ENCODE data around the gene SVIL.
"Not testable (repeated sequence)": the region's sequence is repeated elsewhere in the genome, so short reads cannot be mapped to it uniquely, and the experiment has no call there.

SVIL gene

DNA sequence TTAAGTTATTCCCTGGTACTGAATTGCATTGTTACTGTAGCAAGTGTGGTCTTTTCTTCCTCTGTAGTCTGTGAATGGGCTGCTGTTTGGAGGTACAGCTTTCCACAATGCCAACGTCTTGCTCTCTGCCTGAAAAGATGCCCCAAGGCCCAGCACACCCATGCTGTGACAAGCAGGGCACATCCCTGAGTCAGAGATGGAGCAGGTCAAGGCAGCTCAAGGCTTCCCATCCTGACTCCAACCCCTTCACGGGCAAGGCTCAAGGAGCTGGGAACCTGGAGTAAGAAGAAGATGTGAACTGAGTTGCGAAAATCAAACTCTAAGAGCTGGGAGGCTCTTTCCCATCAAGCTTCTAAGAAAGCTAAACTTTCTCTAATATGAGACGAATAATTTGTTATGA lies 27.2 kb downstream of the SVIL start:
- H3K27ac ChIP-seq, result peak overlapping the region; percentile 55
- DNase-seq (ENCODE audit: low spot score), result no peak
- ChIA-PET POLR2A (ENCODE audit: low non-redundant PET) (no interaction called here), CTCF (interaction anchor here (1.0 kb wide), 1 partner anchor 9 kb away, joined by 3 read pairs; no protein-coding TSS in a partner anchor)
- TF ChIP-seq, protein P1, sequence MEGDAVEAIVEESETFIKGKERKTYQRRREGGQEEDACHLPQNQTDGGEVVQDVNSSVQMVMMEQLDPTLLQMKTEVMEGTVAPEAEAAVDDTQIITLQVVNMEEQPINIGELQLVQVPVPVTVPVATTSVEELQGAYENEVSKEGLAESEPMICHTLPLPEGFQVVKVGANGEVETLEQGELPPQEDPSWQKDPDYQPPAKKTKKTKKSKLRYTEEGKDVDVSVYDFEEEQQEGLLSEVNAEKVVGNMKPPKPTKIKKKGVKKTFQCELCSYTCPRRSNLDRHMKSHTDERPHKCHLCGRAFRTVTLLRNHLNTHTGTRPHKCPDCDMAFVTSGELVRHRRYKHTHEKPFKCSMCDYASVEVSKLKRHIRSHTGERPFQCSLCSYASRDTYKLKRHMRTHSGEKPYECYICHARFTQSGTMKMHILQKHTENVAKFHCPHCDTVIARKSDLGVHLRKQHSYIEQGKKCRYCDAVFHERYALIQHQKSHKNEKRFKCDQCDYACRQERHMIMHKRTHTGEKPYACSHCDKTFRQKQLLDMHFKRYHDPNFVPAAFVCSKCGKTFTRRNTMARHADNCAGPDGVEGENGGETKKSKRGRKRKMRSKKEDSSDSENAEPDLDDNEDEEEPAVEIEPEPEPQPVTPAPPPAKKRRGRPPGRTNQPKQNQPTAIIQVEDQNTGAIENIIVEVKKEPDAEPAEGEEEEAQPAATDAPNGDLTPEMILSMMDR (conservative IDR thresholded peaks at IDR 0.05; ENCODE audit: low read depth), result no peak

DNA sequence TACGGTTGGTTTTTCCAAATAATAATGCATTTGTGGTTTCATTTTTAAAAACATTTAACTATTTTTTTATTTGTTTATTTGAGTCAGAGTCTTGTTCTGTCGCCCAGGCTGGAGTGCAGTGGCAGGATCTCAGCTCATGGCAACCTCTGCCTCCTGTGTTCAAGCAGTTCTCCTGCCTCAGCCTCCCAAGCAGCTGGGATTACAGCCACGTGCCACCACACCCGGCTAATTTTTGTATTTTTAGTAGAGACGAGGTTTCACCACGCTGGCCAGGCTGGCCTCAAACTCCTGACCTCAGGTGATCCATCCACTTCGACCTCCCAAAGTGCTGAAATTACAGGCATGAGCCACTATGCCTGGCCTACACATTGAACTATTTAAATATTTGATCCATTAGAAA lies 28.1 kb downstream of the SVIL start:
- CTCF ChIA-PET, result not testable (repeated sequence)

DNA sequence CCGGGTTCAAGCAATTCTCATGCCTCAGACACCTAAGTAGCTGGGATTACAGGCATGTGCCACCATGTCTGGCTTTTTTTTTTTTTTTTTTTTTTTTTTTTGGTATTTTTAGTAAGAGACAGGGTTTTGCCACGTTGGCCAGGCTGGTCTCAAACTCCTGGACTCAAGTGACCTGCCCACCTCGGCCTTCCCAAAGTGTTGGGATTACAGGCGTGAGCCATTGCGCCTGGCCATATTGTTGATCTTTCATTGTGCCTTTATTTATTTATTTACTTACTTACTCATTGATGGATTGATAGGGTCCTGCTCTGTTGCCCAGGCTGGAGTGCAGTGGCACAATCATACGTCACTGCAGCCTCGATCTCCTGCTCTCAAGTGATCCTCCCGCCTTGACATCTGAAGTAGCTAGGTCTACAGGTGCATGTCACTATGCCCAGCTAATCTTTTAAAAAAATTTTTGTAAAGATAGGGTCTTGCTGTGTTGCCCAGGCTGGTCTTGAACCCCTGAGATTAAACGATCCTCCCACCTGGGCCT lies 30.4 kb downstream of the SVIL start:
- TF ChIP-seq, protein P1 (conservative IDR thresholded peaks at IDR 0.05; ENCODE audit: low read depth), result no peak
- ChIA-PET CTCF (no interaction called here), POLR2A (ENCODE audit: low non-redundant PET) (no interaction called here)
- H3K27ac ChIP-seq, result no peak overlapping the region
- no peak for DNase-seq (ENCODE audit: low spot score)

More for the DNA sequence above, 28.1 kb downstream of the SVIL start:
- DNase-seq (ENCODE audit: low spot score); H3K27ac ChIP-seq; POLR2A ChIA-PET (ENCODE audit: low non-redundant PET): not testable (repeated sequence)

DNA sequence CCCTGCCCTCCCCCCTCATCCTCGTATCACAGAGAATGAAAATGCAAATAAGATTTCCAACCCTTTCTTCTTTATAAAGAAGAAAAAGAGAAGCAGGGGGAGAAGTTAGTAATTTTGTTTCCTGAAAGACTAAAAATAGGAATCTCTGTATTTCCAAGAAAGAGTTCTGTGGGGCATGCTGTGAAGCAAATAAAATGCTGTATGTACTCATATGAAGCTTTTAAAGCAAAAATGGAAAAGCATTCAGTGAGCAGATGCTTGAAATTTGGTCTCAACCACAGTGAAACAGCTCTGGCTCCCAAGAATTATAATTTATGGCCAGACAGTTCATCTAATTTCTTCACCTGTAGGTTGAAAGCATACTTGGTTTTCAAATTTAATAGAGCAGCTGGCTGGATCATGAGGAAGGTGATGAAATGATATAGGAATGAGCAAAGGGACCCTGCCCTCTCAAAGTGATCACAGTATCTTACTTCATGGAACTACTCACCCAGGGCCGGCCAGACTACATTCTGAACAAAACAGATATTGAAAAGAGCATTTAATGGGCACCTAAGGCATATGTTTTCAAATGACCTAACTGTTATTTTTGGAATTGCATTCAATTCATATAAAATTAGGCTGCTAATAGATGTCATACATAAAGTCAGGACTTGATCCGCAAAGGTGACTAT lies 31.4 kb downstream of the SVIL start:
- TF ChIP-seq, protein P1 (conservative IDR thresholded peaks at IDR 0.05; ENCODE audit: low read depth), result no peak
- no peak overlapping the region for H3K27ac ChIP-seq
- CTCF ChIA-PET, result no interaction called here
- POLR2A ChIA-PET (ENCODE audit: low non-redundant PET), result no interaction called here
- no peak for DNase-seq (ENCODE audit: low spot score)

DNA sequence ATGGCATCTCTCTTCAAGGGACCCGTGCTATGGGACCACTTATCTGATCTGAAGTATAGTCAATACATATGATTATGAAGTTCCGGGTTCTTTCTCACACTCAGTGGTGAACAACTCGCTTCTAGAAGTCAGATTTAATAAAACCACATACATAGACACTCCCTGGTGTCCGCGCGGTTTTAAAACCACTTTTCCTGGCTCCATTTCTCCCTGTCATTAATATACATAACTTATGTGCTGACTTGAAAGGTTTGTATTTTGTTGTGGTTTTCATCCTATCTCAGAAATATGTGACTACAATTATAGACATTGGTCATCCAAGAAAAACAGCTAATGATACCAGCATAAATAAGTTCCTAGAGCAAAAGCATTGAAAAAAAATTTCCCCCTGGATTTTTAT lies 34.0 kb downstream of the SVIL start:
- no peak overlapping the region for H3K27ac ChIP-seq
- TF ChIP-seq, protein P1 (conservative IDR thresholded peaks at IDR 0.05; ENCODE audit: low read depth), result no peak
- DNase-seq (ENCODE audit: low spot score), result no peak
- ChIA-PET POLR2A (ENCODE audit: low non-redundant PET) (interaction anchor here (0.6 kb wide), 1 partner anchor 45 kb away, joined by 3 read pairs; no protein-coding TSS in a partner anchor), CTCF (no interaction called here)

DNA sequence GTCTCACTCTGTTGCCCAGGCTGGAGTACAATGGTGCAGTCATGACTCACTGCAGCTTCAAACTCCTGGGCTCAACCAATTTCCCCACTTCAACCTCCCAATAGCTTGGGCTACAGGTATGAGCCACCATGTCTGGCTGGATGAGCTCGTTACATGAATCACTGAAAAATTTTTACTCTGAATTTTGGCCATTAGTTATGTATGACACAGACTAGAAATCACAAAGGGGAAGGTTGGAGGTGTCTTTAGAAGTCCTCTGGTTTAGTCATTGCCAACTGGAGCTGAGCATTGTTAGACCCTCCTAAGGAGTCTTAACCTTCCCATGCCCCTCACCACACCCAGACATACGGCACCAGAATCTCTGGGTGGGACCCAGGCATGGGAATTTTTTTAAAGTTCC lies 34.7 kb downstream of the SVIL start:
- peak overlapping the region; percentile 33 for H3K27ac ChIP-seq
- ChIA-PET CTCF (interaction anchor here (0.6 to 1.0 kb wide), 2 partner anchors 42 to 112 kb away, joined by 3 to 4 read pairs; no protein-coding TSS in a partner anchor), POLR2A (ENCODE audit: low non-redundant PET) (no interaction called here)
- TF ChIP-seq, protein P1 (conservative IDR thresholded peaks at IDR 0.05; ENCODE audit: low read depth), result no peak
- no peak for DNase-seq (ENCODE audit: low spot score)

DNA sequence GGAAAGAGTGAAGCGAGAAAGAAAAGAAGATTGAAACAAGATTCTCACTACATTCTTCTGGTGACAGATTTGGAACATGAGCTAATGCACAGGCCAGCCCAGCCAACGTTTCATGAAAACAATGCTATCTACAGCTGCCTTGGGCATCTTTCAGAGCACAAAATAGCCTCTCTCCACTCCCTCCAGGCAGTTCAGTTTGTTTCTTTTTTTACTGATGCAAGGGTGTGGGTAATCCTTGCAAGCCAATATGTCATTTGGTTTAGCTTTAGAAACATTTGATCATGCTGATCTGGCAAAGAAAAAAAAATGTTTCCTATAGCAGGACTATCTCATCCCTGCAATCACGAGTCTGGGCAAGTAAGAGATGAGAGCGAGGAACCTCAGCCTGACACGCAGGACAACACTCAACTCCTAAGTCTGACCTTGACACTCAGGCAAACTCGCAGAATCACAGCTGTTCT lies 35.9 kb downstream of the SVIL start:
- TF ChIP-seq, protein P1 (conservative IDR thresholded peaks at IDR 0.05; ENCODE audit: low read depth), result no peak
- ChIA-PET POLR2A (ENCODE audit: low non-redundant PET) (no interaction called here), CTCF (interaction anchor here (0.5 to 1.1 kb wide), 3 partner anchors 9 to 95 kb away, joined by 3 to 6 read pairs (median 3); no protein-coding TSS in a partner anchor)
- H3K27ac ChIP-seq, result peak overlapping the region; percentile 80
- no peak for DNase-seq (ENCODE audit: low spot score)
